Upper lobe of left lung (tissue), 6 donors: Measurements from ENCODE around the gene SARS2. TPM values are rescaled to one million over a fixed set of nuclear protein-coding genes. Genes with fewer than 3 reads are reported as not detected.
"Not testable (repeated sequence)": the region's sequence is repeated elsewhere in the genome, so short reads cannot be mapped to it uniquely, and the experiment has no call there.

Source experiments
- ATAC-seq, 2 donors: fragments of 200-7000 bp; cut with Tn5 transposase; one replicate each; pipeline ENCODE4 v1.9.1; 2022; ENCODE audit warnings: mild to moderate bottlenecking in 2 of 2, moderate library complexity in 2 of 2; ENCODE audit not compliant: low FRiP score in 2 of 2
- DNase-seq, 2 donors: peaks; one replicate each; pipeline ENCODE4 v3.0.0-alpha.2; 2019 to 2020
- H3K27ac ChIP-seq, 4 donors: fragments of 200-600 bp; sonication (generic); one replicate each; pipeline ENCODE4 v1.5.1; 2016 to 2019
- H3K27me3 ChIP-seq, 4 donors: fragments of 200-600 bp; sonication (generic); one replicate each; pipeline ENCODE4 v1.5.1; 2017 to 2019
- H3K36me3 ChIP-seq, 4 donors: fragments of 200-600 bp; sonication (generic); one replicate each; pipeline ENCODE4 v1.5.1; 2016 to 2019
- H3K4me1 ChIP-seq, 4 donors: fragments of 200-600 bp; sonication (generic); one replicate each; pipeline ENCODE4 v1.5.1; 2018 to 2019
- H3K4me3 ChIP-seq, 4 donors: fragments of 200-600 bp; sonication (generic); one replicate each; pipeline ENCODE4 v1.5.1; 2017 to 2019; ENCODE audit warnings: mild to moderate bottlenecking in 2 of 4, moderate library complexity in 1 of 4
- H3K9me3 ChIP-seq, 4 donors: fragments of 200-600 bp; sonication (generic); one replicate each; pipeline ENCODE4 v1.5.1; 2018 to 2019
- EP300 ChIP-seq, 4 donors: sonication (generic); formaldehyde crosslinking; IDR thresholded peaks; one replicate each; pipeline ENCODE4 v1.5.1; 2017; ENCODE audit warnings: antibody characterized with exemption in 4 of 4, control low read depth in 2 of 4
- POLR2A ChIP-seq, 4 donors: fragments of 450-650 bp; IDR thresholded peaks; one replicate each; pipeline ENCODE4 v1.5.1; 2016 to 2017; ENCODE audit warnings: antibody characterized with exemption in 4 of 4, mild to moderate bottlenecking in 2 of 4
- POLR2AphosphoS5 ChIP-seq, 2 donors: sonication (generic); formaldehyde crosslinking; IDR thresholded peaks; one replicate each; pipeline ENCODE4 v1.5.1; 2017; ENCODE audit warnings: antibody characterized with exemption in 2 of 2
- WGBS, 2 donors: methylation state at CpG; one replicate each; pipeline ENCODE4 v1.1.5; 2017 to 2018; 5-methylcytosine and 5-hydroxymethylcytosine counted together
- total RNA-seq, 6 donors: library from RNA; depleted of rRNA in 4 of 6; stranded (reverse); fragments of >200 nt in 4 of 6; gene quantifications; one replicate each; pipeline versions ENCODE4 v1.1.0 to v1.2.1, GENCODE V29; 2016 to 2021
- TF ChIP-seq, protein P1 (sequence below), 6 experiments: fragments of 450-650 bp in 4 of 6; fragments of 200-600 bp in 2 of 6; sonication (generic) in 2 of 6; IDR thresholded peaks; one replicate each; pipeline ENCODE4 v1.5.1; 2016 to 2019; ENCODE audit warnings: antibody characterized with exemption in 6 of 6
- donor health status: DM: no; HTN: no; CAD: no; lungs with moderate emphysema.
- donor health status: DM: no; HTN: yes; CAD: no; lungs with severe emphysema.

SARS2 gene
- total RNA-seq, 6 donors from 2014 or later: 14.3 to 54.5 (median 23.0) TPM

DNA sequence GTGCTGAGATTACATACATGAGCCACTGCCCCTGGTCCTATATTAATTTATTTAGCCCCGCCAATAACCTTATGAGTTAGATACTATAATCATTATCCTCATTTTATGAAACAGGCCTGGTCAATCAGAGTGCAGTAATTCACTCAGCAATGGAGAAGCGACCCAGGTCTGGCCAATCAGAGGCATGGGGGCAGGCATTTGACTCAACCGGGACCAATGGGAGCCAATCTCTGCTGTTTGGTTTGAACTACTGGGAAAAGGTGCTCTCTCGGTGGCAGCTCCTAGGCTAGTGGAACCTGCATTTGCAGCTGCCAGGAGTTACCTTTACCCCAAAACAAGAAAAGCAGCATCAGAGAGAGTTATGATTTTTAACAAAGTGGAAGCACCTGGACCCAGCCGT lies 37.7 kb downstream of the SARS2 start:
- ATAC-seq (no peak), DNase-seq (no peak)
- peaks cover 6 to 47% (median 33%) of the 10 kb centered on the region in 4 donors for H3K4me1 ChIP-seq
- peak overlapping the region in 3 of 4 donors; percentile 49 to 81 (median 62) for H3K27ac ChIP-seq
- H3K4me3 ChIP-seq: peak overlapping the region in 1 of 4 donors; percentile 27
- no peaks in the 10 kb centered on the region for H3K27me3 ChIP-seq
- 67 to 71% methylated on average over 5 of the region's 5 CpGs for WGBS, 2 donors
- TF ChIP-seq, protein P1, sequence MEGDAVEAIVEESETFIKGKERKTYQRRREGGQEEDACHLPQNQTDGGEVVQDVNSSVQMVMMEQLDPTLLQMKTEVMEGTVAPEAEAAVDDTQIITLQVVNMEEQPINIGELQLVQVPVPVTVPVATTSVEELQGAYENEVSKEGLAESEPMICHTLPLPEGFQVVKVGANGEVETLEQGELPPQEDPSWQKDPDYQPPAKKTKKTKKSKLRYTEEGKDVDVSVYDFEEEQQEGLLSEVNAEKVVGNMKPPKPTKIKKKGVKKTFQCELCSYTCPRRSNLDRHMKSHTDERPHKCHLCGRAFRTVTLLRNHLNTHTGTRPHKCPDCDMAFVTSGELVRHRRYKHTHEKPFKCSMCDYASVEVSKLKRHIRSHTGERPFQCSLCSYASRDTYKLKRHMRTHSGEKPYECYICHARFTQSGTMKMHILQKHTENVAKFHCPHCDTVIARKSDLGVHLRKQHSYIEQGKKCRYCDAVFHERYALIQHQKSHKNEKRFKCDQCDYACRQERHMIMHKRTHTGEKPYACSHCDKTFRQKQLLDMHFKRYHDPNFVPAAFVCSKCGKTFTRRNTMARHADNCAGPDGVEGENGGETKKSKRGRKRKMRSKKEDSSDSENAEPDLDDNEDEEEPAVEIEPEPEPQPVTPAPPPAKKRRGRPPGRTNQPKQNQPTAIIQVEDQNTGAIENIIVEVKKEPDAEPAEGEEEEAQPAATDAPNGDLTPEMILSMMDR (IDR thresholded peaks at IDR 0.05): no peak
- no peak for TF ChIP-seq EP300 (IDR thresholded peaks at IDR 0.05)
- H3K36me3 ChIP-seq: peaks cover 9 to 46% (median 36%) of the 10 kb centered on the region in 4 donors
- H3K9me3 ChIP-seq: no peaks in the 10 kb centered on the region

DNA sequence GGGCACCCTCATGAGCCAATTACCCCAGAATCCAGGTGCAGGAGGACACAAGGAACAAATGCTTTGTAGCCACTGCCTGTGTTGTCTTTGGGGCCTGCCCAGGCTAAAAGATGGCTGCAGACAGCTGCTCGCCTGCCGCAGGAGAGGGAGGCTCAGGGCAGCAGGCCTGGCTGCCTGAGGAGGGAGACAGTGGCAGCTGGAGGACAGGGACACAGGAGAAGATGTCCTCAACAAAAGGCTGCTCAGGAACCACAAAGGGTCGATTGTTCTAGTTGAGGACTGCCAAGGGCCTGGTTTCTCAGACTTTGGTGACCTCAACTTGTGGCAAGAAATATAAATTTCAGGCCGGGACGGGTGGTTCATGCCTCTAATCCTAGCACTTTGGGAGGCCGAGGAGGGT lies 38.8 kb downstream of the SARS2 start:
- no peak for ATAC-seq
- TF ChIP-seq POLR2A (IDR thresholded peaks at IDR 0.05) (no peak), EP300 (IDR thresholded peaks at IDR 0.05) (no peak), POLR2AphosphoS5 (IDR thresholded peaks at IDR 0.05) (no peak)
- TF ChIP-seq, protein P1 (IDR thresholded peaks at IDR 0.05): no peak
- H3K4me1 ChIP-seq: peaks cover 4 to 37% (median 29%) of the 10 kb centered on the region in 4 donors
- no peak overlapping the region for H3K27ac ChIP-seq
- no peaks in the 10 kb centered on the region for H3K9me3 ChIP-seq
- WGBS, 2 donors: 93 to 96% methylated on average over 6 of the region's 6 CpGs
- H3K4me3 ChIP-seq: no peak overlapping the region
- H3K36me3 ChIP-seq: peaks cover 9 to 55% (median 41%) of the 10 kb centered on the region in 4 donors
- no peak for DNase-seq
- no peaks in the 10 kb centered on the region for H3K27me3 ChIP-seq

DNA sequence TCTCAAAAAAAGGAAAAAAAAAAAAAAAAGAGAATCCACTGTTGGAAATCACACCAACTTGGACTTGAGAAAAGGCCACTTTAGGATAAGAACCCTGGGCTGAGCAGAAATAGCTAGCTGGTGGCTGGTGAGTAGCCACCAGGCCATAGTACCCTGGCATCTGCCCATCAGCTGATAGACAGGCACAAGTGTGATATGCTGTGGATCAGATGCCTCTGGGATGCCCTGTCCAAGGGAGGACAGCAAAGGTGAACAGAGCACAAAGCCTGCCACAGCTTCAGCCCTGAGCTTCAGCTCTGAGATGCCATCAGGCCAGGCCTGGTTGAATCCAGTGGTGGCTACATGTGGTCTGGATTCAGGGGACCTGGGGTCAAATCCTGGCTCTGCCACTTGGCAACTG lies 39.9 kb downstream of the SARS2 start:
- peaks cover 9 to 55% (median 41%) of the 10 kb centered on the region in 4 donors for H3K36me3 ChIP-seq
- no peak overlapping the region for H3K27ac ChIP-seq
- no peak for DNase-seq
- no peaks in the 10 kb centered on the region for H3K27me3 ChIP-seq
- peaks cover 4 to 29% (median 28%) of the 10 kb centered on the region in 4 donors for H3K4me1 ChIP-seq
- no peak for ATAC-seq
- TF ChIP-seq EP300 (IDR thresholded peaks at IDR 0.05): no peak
- no peak for TF ChIP-seq POLR2AphosphoS5 (IDR thresholded peaks at IDR 0.05)
- TF ChIP-seq POLR2A (IDR thresholded peaks at IDR 0.05): no peak
- TF ChIP-seq, protein P1 (IDR thresholded peaks at IDR 0.05): no peak
- H3K4me3 ChIP-seq: no peak overlapping the region
- H3K9me3 ChIP-seq: no peaks in the 10 kb centered on the region

DNA sequence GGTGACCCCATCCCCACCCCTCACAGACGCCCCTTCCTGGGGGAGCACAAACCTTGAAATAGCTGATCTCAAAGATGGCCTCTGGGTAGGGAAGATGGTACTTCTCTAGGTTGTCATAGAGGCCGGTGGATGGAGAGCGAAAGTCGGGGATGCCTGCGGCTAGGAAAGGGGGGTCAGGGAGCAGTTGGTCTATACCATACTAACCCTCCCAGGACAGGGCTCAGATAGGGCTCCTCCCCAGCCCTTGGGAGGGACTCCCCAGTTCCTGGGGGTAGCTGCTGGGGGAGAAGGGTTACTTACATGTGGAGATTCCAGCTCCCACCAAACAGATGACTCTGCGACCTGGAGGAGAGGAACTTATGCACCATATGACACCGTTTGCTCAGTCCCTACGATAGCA lies 40.8 kb downstream of the SARS2 start:
- DNase-seq (no peak), ATAC-seq (no peak)
- 89% methylated on average over 8 of the region's 8 CpGs for WGBS, 2 donors
- TF ChIP-seq, protein P1 (IDR thresholded peaks at IDR 0.05): no peak
- TF ChIP-seq EP300 (IDR thresholded peaks at IDR 0.05) (no peak), POLR2A (IDR thresholded peaks at IDR 0.05) (no peak), POLR2AphosphoS5 (IDR thresholded peaks at IDR 0.05) (no peak)
- Histone ChIP-seq H3K4me3 (no peak overlapping the region), H3K36me3 (peaks cover 9 to 55% (median 41%) of the 10 kb centered on the region in 4 donors), H3K9me3 (no peaks in the 10 kb centered on the region), H3K27ac (no peak overlapping the region), H3K27me3 (no peaks in the 10 kb centered on the region), H3K4me1 (peaks cover 4 to 22% (median 19%) of the 10 kb centered on the region in 4 donors)

DNA sequence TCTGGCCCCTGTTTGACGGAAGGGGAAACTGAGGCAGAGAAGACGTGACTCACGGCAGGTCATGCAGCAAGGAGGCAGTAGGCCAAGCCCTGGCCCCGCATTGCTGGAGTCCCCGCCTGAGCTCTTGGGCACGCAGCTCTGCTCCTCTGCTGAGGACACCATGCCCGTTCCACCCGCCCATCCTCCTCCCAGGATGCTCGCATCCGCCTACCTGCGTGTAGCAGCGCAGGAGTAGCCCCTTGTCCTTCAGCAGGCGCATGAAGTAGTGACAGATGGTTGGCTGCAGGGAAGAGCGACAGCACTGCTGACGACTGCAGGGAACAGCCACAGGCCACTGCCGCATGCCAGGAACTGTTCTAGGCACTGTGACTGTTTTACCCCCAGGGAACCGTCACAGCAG lies 41.7 kb downstream of the SARS2 start:
- peaks cover 9 to 55% (median 41%) of the 10 kb centered on the region in 4 donors for H3K36me3 ChIP-seq
- DNase-seq: no peak
- no peaks in the 10 kb centered on the region for H3K9me3 ChIP-seq
- TF ChIP-seq POLR2A (IDR thresholded peaks at IDR 0.05): no peak
- no peak for TF ChIP-seq EP300 (IDR thresholded peaks at IDR 0.05)
- no peak for TF ChIP-seq POLR2AphosphoS5 (IDR thresholded peaks at IDR 0.05)
- TF ChIP-seq, protein P1 (IDR thresholded peaks at IDR 0.05): no peak
- H3K27ac ChIP-seq: no peak overlapping the region
- ATAC-seq: peak in 1 of 2 donors; percentile 13
- 90 to 94% methylated on average over 8 to 17 of the region's 17 CpGs for WGBS, 2 donors
- H3K27me3 ChIP-seq: no peaks in the 10 kb centered on the region
- H3K4me1 ChIP-seq: peaks cover 4 to 13% (median 11%) of the 10 kb centered on the region in 4 donors
- no peak overlapping the region for H3K4me3 ChIP-seq

DNA sequence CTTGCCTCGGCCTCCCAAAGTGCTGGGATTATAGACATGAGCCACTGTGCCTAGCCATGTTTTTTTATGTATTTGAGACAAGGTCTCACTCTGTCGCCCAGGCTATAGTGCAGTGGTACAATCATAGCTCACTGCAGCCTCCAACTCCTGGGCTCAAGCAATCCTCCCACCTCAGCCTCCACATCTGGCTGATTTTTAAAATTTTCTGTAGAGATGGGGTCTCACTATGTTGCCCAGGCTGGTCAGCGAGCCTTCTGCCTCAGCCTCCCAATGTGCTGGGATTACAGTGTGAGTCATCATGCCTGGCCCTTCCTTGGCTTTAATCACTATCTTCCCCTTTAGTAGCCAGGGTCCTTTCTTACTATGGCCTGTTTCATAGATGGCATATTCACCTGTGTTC lies 45.9 kb downstream of the SARS2 start:
- 96 to 98% methylated on average over 3 of the region's 3 CpGs for WGBS, 2 donors
- H3K27me3 ChIP-seq, H3K4me3 ChIP-seq, ATAC-seq, DNase-seq, H3K9me3 ChIP-seq, H3K4me1 ChIP-seq, H3K27ac ChIP-seq: not testable (repeated sequence)
- H3K36me3 ChIP-seq: peaks cover 9 to 68% (median 49%) of the 10 kb centered on the region in 4 donors
